GM04503 (cell line): Measurements from ENCODE around the gene SLC27A4.
A peak's percentile ranks its signal among the peaks of the same experiment; 100 is the strongest.

ENCODE experiments used
- DNase-seq: peaks from one replicate; pipeline ENCODE4 v3.0.0-alpha.2; 2012; ENCODE audit warnings: low read depth

Gene SLC27A4

DNA sequence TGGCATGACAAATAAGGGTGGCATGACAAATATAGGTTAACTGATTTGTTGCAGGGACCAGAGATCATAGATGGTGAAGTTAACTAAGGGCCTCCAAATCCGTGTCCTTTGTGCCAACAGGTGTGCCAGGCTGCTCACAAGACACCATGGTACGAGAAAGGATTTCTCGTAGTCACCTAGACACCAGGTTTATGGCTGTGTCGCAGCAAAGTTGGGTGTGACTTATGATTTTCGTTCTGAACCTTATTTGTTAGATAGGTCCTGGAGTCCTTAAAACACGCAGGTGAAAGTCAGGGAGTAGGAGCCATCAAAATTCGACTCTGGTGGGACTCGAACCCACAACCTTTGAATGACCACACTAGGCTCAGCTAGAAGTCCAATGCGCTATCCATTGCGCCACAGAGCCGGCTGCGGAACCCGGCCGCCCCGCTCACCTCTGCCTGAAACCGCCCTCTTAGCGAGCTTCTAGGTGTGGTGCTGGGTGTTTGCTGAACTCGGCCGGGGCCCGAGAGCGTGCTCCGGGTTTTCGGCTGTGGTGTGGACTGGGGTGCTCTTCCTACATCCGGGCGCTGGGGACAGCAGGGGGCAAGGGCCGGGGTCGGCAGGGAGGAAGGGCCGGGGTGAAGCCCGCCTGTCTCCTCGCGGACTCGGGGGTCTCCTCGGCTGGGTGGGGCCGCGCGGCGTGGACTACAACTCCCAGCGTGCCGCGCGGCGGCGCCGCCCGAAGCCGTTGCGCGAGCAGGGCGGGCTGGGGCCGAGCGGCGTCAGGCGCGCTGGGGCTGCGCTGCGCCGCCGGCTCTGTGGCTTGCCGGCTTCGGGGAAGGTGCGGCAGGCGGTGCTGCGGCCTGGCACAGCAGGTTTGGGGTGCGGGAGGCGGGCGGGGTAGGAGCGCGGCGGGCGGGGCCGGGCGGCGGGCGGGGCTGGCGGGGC is at the start of gene SLC27A4:
Gene SLC27A4, plus strand, starts transcription at position 767 of the 930 bp plus-strand sequence. CDS start 2,606 bp downstream, outside the sequence.
- DNase-seq: peak; percentile 28

DNA sequence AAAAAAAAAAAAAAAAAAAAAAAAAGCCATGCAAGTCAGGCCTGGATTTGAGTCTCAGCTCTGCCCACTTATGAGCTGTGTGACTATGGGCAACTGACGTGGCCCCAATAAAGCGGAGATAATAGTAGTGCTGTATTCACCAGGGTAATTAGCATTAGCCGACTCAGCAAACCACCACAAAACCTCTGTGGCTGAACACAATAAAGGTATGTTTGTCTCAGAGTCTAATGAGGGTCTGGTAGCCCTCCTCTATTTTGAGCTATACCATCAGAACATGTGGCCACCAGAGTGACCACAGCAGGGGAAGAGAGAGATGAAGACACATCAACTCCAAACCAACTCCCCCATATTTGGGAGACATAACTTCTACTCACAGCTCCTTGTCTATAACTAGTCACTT is 48.3 kb upstream of the SLC27A4 start:
- DNase-seq: no peak

DNA sequence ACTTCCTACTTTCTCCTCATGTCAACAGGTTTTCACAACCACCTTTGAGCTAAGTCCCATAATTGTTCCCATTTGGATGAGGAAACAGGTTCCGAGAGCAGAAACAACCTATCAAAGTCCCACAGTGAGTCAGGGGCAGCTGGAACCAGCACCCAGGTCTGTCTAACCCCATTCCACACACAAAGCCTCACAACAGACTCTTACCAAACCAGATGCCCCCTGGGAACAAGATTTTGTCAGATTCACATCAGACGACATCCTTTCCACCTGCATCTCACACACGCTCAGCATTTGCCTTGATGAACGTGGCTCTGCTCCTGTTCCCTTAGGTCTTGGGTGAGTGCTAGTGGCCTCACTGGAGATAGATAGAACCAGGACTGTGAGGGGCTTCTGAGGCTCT is 47.2 kb upstream of the SLC27A4 start:
- DNase-seq: no peak

DNA sequence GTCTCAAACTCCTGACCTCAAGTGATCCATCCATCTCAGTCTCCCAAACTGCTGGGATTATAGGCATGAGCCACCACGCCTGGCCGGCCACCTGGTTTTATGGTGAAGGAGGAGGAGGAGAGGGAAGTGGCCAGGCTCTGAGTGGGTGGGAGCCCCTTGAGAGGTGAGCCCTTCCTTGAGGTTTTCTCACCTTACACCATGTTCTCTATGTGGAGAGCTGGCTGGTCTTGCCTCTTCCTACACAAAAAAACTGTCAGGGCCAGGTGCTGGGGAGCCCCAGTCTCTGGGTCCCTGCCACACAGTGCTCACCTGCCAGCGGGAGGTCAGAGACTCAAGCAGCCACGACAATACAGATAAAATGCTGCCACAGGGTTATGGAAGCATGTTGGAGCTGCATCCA is 46.2 kb upstream of the SLC27A4 start:
- DNase-seq: no peak

DNA sequence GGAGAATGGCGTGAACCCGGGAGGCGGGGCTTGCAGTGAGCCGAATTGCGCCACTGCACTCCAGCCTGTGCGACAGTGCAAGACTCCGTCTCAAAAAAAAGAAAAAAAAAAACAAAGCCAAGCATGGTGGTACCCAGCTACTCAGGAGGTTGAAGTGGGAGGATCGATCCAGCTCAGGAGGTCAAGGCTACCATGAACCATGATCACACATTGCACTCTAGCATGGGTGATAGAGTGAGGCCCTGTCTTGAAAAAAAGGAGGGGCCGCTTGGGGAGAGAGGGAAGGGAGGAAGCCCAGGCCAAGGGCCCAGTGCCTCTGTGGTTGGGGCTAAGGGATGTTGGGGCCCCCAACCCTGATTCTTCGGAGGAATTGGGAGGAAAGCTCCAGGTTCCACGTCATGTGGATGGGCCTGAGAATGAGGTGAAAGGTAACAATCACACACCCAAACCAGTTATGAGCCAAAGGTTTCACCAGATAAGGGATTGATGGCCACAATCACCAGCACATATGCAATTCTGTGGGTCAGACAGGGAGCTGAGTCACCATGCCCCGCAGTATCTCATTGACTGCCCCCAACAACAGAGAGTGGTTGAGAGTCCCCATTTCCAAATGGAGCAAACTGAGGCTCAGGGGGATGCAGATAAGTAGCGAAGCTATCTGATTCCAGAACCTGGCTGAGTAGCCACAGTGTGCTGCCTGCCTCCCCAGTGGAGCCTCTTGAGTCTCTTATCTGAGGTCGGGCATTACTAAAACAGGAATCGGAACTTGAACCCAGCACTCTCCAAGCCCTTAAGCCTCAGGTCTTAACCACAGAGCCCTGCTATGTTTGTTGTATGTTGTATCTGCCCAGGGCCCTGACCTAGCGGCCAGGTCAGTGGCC is 43.7 kb upstream of the SLC27A4 start:
- no peak for DNase-seq

DNA sequence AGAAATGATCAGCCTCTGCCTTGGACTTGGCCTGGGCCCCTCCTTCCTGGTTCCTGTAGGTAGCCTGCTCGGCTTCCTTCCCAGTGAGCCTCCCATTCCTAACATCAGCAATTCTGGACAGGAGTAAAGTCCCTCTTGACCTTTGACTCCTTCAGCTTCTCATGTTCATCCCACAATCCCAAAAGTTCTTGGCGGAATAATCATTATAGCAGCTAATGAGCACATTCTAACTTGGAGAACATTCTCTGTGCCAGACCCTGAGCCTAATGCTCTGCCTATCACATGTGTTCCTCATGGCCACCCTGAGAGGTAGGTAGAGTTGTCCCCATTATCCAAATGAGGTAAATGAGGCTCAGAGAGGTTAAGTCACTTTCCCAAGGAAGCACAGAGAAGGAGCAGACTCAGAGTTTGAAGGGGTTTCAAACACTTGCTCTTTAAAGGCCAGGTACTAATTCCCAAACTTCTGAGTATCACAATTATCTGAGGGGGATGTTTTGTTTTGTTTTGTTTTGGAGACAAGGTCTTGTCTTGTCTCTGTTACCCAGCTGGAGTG is 43.0 kb upstream of the SLC27A4 start:
- no peak for DNase-seq

DNA sequence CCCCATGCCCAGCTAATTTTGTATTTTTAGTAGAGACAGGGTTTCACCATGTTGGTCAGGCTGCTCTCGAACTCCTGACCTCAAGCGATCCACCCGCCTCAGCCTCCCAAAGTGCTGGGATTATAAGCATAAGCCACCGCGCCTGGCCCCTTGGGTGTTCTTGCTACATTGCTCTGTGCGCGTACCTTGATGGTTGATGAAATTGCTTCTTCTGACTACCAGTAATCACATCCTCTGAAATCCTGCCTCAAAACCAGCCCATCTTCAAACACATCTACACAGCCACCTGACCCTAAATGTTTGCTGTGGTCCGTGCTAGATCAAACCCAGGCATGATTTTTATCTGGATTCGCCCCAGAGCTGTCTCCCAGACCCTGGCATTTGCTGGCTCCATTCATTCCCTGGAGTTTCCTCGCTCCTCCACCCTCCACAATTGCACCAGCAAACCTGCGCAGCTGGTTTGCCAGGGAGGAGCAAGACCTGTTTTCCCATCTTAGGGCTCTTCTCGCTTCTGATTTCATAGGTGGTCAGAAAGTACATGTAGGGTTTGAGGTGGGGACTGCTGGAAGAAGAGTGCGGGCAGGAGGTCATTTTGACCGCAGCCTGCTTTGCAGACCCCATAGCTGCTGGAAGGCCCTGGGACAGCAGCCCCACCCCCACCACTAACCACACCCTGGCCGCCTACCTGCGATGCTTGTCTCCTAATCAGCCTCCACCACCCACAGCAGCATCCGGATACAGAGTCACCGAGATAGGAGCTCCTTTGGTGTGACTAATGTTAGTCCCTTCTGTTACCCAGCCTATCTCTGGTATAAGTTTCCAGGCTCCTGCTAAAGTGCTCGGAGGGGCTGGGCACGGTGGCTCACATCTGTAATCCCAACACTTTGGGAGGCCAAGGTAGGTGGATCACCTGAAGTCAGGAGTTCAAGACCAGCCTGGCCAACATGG is 41.5 kb upstream of the SLC27A4 start:
- DNase-seq: no peak

DNA sequence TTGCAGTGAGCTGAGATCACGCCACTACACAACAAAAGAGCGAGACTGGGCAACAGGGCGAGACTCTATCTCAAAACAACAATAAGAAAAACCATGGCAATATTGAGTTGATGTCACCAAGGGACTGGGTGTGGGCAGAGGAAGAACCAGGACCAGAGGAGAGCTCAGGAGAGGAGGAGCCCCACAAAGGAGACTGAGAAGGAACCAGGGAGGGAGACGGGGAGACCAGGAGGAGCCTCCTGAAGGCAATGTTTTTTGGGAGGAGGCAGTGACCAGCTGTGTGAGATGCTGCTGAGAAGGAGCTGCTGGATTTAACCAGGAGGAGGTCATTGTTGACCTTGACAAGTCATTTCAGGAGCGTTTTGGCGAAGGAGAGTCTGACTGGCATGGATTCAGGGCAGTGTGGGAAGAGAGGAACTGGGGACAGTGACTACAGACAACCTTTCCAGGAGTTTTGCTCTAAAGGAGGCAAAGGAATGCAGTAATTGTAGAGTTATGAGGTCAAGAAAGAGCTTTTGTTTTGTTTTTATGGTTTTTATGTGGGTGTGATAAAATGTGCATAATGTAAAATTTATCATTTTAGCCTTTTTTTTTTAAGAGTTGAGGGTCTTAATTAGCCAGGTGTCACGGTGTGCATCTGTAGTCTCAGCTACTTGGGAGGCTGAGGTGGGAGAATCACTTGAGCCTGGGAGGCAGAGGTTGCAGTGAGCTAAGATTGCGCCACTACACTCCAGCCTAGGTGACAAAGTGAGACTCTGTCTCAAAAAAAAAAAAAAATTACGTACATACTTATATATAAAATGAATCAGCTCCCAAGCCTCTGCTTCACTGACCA is 36.0 kb upstream of the SLC27A4 start:
- no peak for DNase-seq

DNA sequence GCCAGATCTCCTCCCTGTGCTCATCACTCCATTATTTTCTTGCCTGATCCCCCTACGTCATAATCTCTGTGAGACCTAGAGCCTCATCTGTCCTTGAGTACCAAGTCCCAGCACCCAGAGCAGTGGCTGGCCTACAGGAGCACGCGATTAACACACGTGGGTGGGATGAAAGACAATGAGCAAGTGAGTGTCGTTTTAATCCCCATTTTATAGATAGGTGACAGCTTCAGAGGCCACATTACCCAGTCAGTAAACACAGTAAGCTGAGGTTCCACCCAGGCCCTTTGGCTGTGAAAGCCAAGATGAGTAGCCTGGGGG is 35.4 kb upstream of the SLC27A4 start:
- DNase-seq: no peak

DNA sequence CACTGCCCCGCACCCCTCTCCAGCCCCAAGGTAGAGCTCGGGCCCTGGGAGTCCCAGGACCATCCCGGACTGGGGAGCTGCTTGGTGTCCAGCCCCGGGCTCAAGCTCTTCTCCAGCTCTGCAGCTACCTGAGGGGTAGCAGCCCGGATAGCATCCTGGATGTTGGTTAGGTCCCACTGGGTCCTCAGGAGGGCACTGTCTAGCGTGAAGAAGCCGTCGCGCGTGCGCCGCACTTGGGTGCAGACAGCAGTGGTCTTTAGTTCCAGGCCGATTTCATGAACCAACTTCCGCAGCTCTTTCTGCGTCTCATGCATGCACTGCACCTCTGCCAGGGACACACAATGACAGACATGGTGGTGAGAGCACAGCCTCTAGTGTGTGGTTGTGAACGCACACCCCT is 30.8 kb upstream of the SLC27A4 start:
- no peak for DNase-seq

DNA sequence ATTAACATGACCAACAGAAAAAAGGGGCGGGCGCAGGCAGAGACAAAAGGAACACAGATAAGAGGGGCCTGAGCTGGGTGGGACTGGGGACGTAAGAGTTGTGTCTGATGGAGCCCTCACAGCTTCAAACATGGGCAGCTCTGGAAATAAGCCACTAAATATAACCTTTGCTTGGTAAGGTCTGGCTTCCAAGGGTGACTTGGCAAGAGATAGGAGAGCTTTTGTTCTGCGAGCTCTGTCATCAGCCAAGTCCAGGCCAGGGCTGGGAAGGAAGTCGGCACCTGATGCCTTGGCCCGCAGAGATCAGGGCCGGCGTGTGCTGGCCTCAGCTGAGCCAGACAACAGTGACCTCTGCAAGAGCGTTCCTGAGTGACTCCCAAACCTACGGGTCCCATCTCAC is 29.9 kb upstream of the SLC27A4 start:
- DNase-seq: no peak

DNA sequence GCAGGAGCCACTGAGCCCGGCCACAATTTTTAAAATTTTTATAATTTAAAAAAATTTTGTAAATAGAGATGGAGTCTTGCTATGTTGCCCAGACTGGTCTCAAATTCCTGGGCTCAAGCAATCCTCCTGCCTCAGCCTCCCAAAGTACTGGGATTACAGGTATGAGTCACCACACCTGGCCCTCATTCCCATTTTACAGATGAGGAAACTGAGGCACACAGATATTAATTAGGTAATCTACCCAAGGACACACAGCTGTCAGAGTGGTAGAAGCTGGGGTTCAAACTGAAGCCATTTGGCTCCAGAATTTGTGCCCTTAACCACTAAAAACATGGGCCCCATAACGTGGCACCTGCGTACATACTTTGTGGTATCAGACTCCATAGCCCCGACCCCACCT is 25.6 kb upstream of the SLC27A4 start:
- DNase-seq: no peak

DNA sequence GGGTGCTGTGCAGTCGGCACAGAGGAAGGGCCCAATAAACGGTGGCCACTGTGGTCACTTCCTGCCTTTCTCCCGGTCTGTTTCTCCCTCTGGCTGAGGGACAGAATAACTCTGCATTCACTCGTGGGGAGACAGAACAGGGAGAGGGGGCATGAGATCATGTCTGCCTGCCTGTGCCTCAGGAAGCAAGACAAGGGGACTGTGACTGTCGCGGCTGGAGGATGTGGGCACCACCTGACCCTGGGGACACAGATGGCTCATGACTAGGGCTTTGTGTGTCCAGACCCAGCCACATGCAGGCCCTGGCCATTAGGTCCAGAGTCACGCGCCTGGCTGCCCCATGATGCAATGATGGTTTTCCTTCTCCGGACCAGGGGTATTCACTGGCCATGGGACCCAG is 23.9 kb upstream of the SLC27A4 start:
- no peak for DNase-seq

DNA sequence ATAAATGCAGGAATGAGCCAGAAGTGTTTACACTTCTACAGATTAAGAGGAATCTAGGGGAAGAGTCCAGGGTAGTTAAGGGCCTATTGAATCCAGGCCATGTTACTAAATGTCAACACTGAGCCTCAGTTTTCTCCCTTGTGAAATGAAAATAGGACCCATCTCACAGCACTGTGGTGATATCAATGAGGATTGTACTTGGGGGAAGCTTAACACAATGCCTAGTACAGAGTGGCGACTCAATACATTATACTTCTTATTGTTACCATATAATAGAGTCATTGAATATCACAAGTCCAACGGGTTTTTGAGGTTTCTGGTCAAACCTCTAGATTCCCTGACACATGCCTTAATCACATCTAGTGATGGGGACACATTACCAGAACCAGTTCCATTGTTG is 22.7 kb upstream of the SLC27A4 start:
- DNase-seq: no peak

DNA sequence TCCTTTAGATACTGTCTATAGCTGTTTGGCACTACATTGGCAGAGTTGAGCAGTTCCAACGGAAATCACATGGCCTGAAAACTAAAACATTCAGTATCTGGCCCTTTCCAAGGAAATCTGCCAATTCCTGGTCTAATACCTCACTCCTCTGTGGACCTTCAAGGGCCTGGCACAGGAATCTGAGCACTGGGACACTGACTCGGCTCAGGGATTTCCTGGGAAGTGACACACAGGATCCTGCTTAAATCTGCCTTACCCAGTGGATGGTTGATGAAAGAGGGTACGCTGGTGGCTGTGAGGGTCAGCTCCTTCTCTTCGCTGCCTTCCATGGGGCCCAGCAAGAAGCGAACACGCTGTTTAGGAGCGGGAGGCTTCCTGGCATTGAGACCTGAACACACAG is 19.0 kb upstream of the SLC27A4 start:
- no peak for DNase-seq

DNA sequence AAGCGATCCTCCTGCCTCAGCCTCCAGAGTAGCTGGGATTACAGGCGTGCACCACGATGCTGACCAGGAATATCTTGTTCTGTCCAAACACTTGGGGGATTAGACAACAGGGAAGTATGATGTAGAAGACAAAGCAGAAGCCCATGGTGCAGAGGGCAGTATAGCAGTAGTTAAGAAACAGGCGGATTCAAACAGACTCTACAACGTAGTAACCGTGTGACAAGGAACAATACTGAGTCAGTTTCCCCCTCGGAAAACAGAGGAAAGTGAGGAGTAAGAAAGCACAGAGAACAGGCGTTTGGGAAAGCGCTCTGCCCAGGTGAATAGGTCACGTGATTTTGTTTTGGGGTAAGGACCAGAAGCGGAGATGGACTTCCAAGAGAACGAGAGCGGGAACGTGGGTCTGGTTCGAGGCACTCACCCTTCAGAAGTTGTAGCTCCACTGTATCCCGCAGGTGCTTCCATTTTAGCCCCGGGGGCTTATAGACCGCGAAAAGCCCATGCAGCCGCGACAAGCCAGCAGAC is 18.4 kb upstream of the SLC27A4 start:
- DNase-seq: no peak

DNA sequence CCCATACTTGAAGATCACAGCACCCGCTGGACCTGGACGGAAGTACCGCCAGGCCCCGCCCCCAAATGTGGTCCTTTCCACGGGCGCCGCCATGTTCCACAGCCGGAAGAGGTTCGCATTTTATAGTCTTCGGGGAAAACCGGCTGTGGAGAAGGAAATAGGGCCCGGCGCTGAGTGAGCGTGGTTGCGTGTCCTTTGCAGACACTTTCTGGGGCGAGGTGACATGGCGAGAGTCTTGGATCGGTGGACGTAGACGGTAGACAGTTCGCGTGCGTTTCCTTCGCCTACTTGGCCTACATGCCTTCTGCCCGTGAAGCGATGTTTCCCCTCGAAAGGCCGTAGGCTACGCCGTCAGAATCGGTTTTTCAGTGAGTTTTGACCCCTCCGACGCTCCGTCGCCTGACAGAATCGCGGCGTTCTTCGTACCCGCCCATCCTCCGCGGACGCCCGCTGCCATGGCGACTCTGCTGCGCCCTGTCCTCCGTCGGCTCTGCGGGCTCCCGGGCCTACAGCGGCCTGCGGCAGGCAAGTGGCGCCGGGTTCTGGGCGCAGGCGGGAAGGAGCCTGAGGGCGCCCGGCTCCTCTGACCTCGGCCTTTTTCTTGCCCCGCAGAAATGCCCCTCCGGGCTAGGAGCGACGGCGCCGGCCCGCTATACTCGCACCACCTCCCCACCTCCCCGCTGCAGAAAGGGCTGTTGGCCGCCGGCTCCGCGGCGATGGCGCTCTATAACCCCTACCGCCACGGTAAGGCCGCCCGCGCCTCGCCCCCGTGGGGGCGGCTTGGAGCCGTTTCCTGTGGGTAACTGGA is 17.7 kb upstream of the SLC27A4 start, which contains the start of the genes COQ4 and TRUB2:
Gene COQ4, plus strand, starts transcription at position 436 of the 808 bp plus-strand sequence. Its CDS starts 20 bp downstream, at position 456.
Gene TRUB2, minus strand, starts transcription at position 44 of the 808 bp plus-strand sequence. Its CDS starts 39 bp downstream, at position 5.
- peak; percentile 80 for DNase-seq

DNA sequence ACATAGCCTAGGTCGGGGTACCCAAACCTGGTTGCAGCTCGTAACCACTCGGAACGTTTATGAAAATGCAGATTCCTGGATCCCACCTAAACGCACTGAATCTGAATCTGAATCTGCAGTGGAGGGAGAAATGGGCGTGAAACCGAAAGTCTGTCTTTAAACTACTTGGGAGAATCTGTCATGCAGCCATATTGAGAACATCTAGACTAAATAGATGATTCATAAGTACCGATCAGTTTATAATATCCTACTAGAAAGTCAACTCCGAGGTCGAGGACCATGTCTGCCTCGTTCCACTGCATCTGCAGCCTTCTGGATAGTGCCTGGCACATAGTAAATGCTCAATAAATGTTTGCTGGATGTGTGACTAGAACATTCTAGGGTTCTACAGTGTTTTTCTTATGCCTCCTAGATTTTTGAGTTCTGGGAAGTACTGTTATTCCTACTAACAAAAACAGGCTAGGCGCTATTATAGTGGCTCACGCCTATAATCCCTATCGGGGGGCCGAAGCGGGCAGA is 17.1 kb upstream of the SLC27A4 start:
- DNase-seq: no peak

DNA sequence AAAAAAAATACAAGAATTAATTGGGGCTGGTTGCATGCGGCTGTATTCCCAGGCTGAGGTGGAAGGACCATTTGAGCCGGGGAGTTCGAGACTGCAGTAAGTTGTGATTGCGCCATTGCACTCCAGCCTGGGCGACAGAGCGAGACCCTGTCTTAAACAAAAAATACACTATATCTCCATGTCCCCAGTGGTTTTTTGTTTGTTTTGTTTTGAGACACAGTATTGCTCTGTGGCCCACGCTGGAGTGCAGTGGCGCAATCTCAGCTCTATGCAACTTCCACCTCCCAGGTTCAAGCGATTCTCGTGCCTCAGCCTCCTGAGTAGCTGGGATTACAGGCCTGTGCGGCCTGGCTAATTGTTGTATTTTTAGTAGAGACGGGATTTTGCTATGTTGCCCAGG is 16.5 kb upstream of the SLC27A4 start:
- no peak for DNase-seq
